HepG2 (cell line): Measurements from ENCODE around the gene RNF123.

Experiments used
- FOSL1 ChIP-seq: sonication (generic); formaldehyde crosslinking; IDR thresholded peaks from 2 replicates; pipeline ENCODE4 v1.9.0; 2021; ENCODE audit warnings: missing genetic modification reagents, borderline replicate concordance
- IRF1 ChIP-seq: sonication (generic); formaldehyde crosslinking; IDR thresholded peaks from 2 replicates; pipeline ENCODE4 v1.4.0; 2020; ENCODE audit warnings: low read depth, mild to moderate bottlenecking, missing genetic modification reagents
- REST ChIP-seq, 2 experiments: IDR thresholded peaks; 2 replicates each; pipeline ENCODE4 v1.6.1; 2011 to 2012; ENCODE audit warnings: low read length in 2 of 2, borderline replicate concordance in 1 of 2, low read depth in 1 of 2, mild to moderate bottlenecking in 1 of 2, moderate library complexity in 1 of 2

- TF ChIP-seq FOSL1 (CRISPR knock-in tag) (no peak), REST (IDR thresholded peaks at IDR 0.05; ENCODE audit: borderline replicate concordance in 1 of 2, low read depth in 1 of 2, low read length in 2 of 2) (no peak), IRF1 (no peak)
Observed at GRCh38 chr3:49724586-49724985, 35.2 kb downstream of the RNF123 start.
